Astrocyte (in vitro differentiated cells and primary cell): Measurements from ENCODE around the gene CAPG. TPM values are rescaled to one million over a fixed set of nuclear protein-coding genes. Genes with fewer than 3 reads are reported as not detected.

ENCODE experiments used
- DNase-seq: peaks from one replicate; pipeline ENCODE4 v3.0.0-alpha.2; 2010; ENCODE audit warnings: low read depth
- FAIRE-seq: peaks from 2 replicates; lab custom pipeline; 2011; peaks lifted over from hg19 to GRCh38; lab: Jason Lieb, UNC
- H2AFZ ChIP-seq: 2 replicates; pipeline ENCODE4 v1.6.0; 2012; ENCODE audit warnings: low read depth, low read length, inconsistent platforms
- H3K27ac ChIP-seq: 2 replicates; pipeline ENCODE4 v1.5.1; 2011; ENCODE audit warnings: low read depth, low read length, inconsistent platforms
- H3K27me3 ChIP-seq: 2 replicates; pipeline ENCODE4 v1.6.0; 2011; ENCODE audit warnings: low read length, inconsistent platforms; ENCODE audit not compliant: insufficient read depth
- H3K36me3 ChIP-seq: 2 replicates; pipeline ENCODE4 v1.5.1; 2011; ENCODE audit warnings: low read length, inconsistent platforms; ENCODE audit not compliant: insufficient read depth
- H3K4me1 ChIP-seq: 2 replicates; pipeline ENCODE4 v1.5.1; 2011; ENCODE audit warnings: low read length, inconsistent platforms; ENCODE audit not compliant: insufficient read depth
- H3K4me2 ChIP-seq: 2 replicates; pipeline ENCODE4 v1.6.0; 2012; ENCODE audit warnings: low read length, inconsistent platforms
- H3K4me3 ChIP-seq: 2 replicates; pipeline ENCODE4 v1.5.1; 2011; ENCODE audit warnings: low read depth, mild to moderate bottlenecking, low read length, inconsistent platforms; ENCODE audit not compliant: insufficient read depth
- H3K79me2 ChIP-seq: 2 replicates; pipeline ENCODE4 v1.6.0; 2012; ENCODE audit warnings: mild to moderate bottlenecking, low read length, inconsistent platforms; ENCODE audit not compliant: insufficient read depth
- H3K9ac ChIP-seq: 2 replicates; pipeline ENCODE4 v1.6.0; 2012; ENCODE audit warnings: mild to moderate bottlenecking, low read length, inconsistent platforms
- H3K9me3 ChIP-seq: 2 replicates; pipeline ENCODE4 v1.5.1; 2012; ENCODE audit warnings: low read depth, mild to moderate bottlenecking, low read length, inconsistent platforms; ENCODE audit not compliant: insufficient read depth
- H4K20me1 ChIP-seq: 2 replicates; pipeline ENCODE4 v1.6.0; 2012; ENCODE audit warnings: low read length, inconsistent platforms; ENCODE audit not compliant: insufficient read depth
- H3K27ac Mint-ChIP-seq: one replicate; pipeline ENCODE4 v1.8.0; 2021; ENCODE audit warnings: mild to moderate bottlenecking, mixed read lengths; ENCODE audit not compliant: unreplicated experiment
- H3K27me3 Mint-ChIP-seq: one replicate; pipeline ENCODE4 v1.8.0; 2021; ENCODE audit warnings: low read depth, mixed read lengths; ENCODE audit not compliant: unreplicated experiment
- H3K36me3 Mint-ChIP-seq: one replicate; pipeline ENCODE4 v1.8.0; 2021; ENCODE audit warnings: low read depth, mixed read lengths; ENCODE audit not compliant: unreplicated experiment
- H3K4me1 Mint-ChIP-seq: one replicate; pipeline ENCODE4 v1.8.0; 2021; ENCODE audit warnings: low read depth, mixed read lengths; ENCODE audit not compliant: unreplicated experiment
- H3K4me3 Mint-ChIP-seq: one replicate; pipeline ENCODE4 v1.8.0; 2021; ENCODE audit warnings: mild to moderate bottlenecking, moderate library complexity, mixed read lengths; ENCODE audit not compliant: unreplicated experiment
- H3K9me3 Mint-ChIP-seq: one replicate; pipeline ENCODE4 v1.8.0; 2021; ENCODE audit warnings: mild to moderate bottlenecking, mixed read lengths; ENCODE audit not compliant: unreplicated experiment
- CTCF ChIP-seq: IDR thresholded peaks from 2 replicates; pipeline ENCODE4 v1.5.1; 2011; ENCODE audit warnings: low read depth, mild to moderate bottlenecking, inconsistent platforms, low read length, moderate library complexity; ENCODE audit not compliant: insufficient read depth
- EZH2 ChIP-seq: IDR thresholded peaks from 2 replicates; pipeline ENCODE4 v1.6.1; 2012; ENCODE audit warnings: mild to moderate bottlenecking, low read length, inconsistent platforms; ENCODE audit not compliant: insufficient read depth
- total RNA-seq: library from RNA; stranded (reverse); gene quantifications from 2 replicates; pipeline ENCODE4 v1.2.1, GENCODE V29; 2021

The CAPG gene
- total RNA-seq, 1 donor from 2014 or later: 68.2 TPM

GRCh38 chr2:85458601-85459563, 48.7 kb upstream of the CAPG start:
- H3K9ac ChIP-seq: no peak overlapping the region
- no peak for FAIRE-seq

GRCh38 chr2:85457877-85458316, 47.7 kb upstream of the CAPG start:
- H3K4me2 ChIP-seq: no peak overlapping the region
- H3K79me2 ChIP-seq: no peaks in the 10 kb centered on the region
- H2AFZ ChIP-seq: no peak overlapping the region
- no peak overlapping the region for H3K4me3 Mint-ChIP-seq
- no peaks in the 10 kb centered on the region for H4K20me1 ChIP-seq
- FAIRE-seq: no peak
- peak; percentile 55 for DNase-seq
- no peaks in the 10 kb centered on the region for H3K36me3 ChIP-seq
- H3K4me1 Mint-ChIP-seq: no peaks in the 10 kb centered on the region
- H3K4me1 ChIP-seq: no peaks in the 10 kb centered on the region
- H3K9ac ChIP-seq: no peak overlapping the region
- H3K4me3 ChIP-seq: no peak overlapping the region
- H3K27ac ChIP-seq: no peak overlapping the region
- peaks cover 21% of the 10 kb centered on the region for H3K27me3 Mint-ChIP-seq
- H3K9me3 ChIP-seq: no peaks in the 10 kb centered on the region
- no peaks in the 10 kb centered on the region for H3K36me3 Mint-ChIP-seq
- H3K9me3 Mint-ChIP-seq: peaks cover 4% of the 10 kb centered on the region
- no peaks in the 10 kb centered on the region for H3K27me3 ChIP-seq
- TF ChIP-seq EZH2 (no peak), CTCF (no peak)
- no peak overlapping the region for H3K27ac Mint-ChIP-seq

More at GRCh38 chr2:85458601-85459563, 48.7 kb upstream of the CAPG start:
- H3K4me1 ChIP-seq: no peaks in the 10 kb centered on the region
- H3K4me3 Mint-ChIP-seq: no peak overlapping the region
- H4K20me1 ChIP-seq: no peaks in the 10 kb centered on the region
- H3K27ac Mint-ChIP-seq: no peak overlapping the region
- no peaks in the 10 kb centered on the region for H3K36me3 Mint-ChIP-seq
- TF ChIP-seq CTCF: no peak
- TF ChIP-seq EZH2: no peak
- H3K36me3 ChIP-seq: no peaks in the 10 kb centered on the region
- H3K4me1 Mint-ChIP-seq: no peaks in the 10 kb centered on the region
- no peak overlapping the region for H3K4me2 ChIP-seq
- no peaks in the 10 kb centered on the region for H3K27me3 ChIP-seq
- H3K4me3 ChIP-seq: no peak overlapping the region
- H3K9me3 Mint-ChIP-seq: peaks cover 4% of the 10 kb centered on the region
- no peak for DNase-seq
- H3K79me2 ChIP-seq: no peaks in the 10 kb centered on the region
- H3K9me3 ChIP-seq: no peaks in the 10 kb centered on the region
- H2AFZ ChIP-seq: no peak overlapping the region
- no peak overlapping the region for H3K27ac ChIP-seq
- peaks cover 21% of the 10 kb centered on the region for H3K27me3 Mint-ChIP-seq

- no peak overlapping the region for H3K4me2 ChIP-seq
- no peak for FAIRE-seq
- H3K4me1 ChIP-seq: no peaks in the 10 kb centered on the region
- H3K9ac ChIP-seq: no peak overlapping the region
- no peak overlapping the region for H2AFZ ChIP-seq
- H3K4me3 ChIP-seq: no peak overlapping the region
- peaks cover 21% of the 10 kb centered on the region for H3K27me3 Mint-ChIP-seq
- DNase-seq: no peak
- no peaks in the 10 kb centered on the region for H3K4me1 Mint-ChIP-seq
- no peak overlapping the region for H3K4me3 Mint-ChIP-seq
- H3K9me3 ChIP-seq: no peaks in the 10 kb centered on the region
- peaks cover 4% of the 10 kb centered on the region for H3K9me3 Mint-ChIP-seq
- H3K36me3 Mint-ChIP-seq: no peaks in the 10 kb centered on the region
- H3K27ac ChIP-seq: no peak overlapping the region
- no peaks in the 10 kb centered on the region for H4K20me1 ChIP-seq
- TF ChIP-seq EZH2: no peak
- TF ChIP-seq CTCF: no peak
- no peaks in the 10 kb centered on the region for H3K36me3 ChIP-seq
- H3K27me3 ChIP-seq: no peaks in the 10 kb centered on the region
- H3K27ac Mint-ChIP-seq: no peak overlapping the region
- no peaks in the 10 kb centered on the region for H3K79me2 ChIP-seq
Measured at GRCh38 chr2:85457043-85457442, 46.9 kb upstream of the CAPG start.
